Measurements from ENCODE around the gene PTPRN2. TPM values are rescaled to one million over a fixed set of nuclear protein-coding genes. Genes with fewer than 3 reads are reported as not detected.
"Not testable (repeated sequence)": the region's sequence is repeated elsewhere in the genome, so short reads cannot be mapped to it uniquely, and the experiment has no call there.

PTPRN2 gene
- total and polyA plus RNA-seq, 2 donors (not counting 1 experiment from before 2014, with no cell fraction given): 0.54 to 1.2 TPM

DNA sequence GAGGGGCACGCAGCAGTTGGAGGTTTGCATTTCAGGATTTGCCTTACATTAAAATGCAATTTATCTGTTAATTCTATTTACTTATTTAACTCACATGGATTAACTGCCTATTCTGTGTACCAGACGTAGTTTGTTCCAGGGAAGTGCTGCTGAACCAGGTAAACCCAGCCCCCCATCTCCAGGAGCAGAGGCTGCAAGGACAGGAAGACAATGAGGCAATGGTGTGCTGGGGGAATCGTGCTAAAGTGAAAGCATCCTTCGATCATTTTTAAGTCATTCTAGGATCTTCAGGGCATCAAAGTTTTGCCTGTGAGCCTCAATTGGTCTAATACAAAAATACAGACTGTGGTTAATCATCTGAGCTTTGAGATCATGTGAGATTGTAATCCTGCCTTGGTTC lies 1084.4 kb downstream of the PTPRN2 start:
- Histone ChIP-seq H3K9me3 (ENCODE audit: control insufficient read depth, insufficient read depth, low read depth, low read length) (no peaks in the 10 kb centered on the region), H3K27ac (ENCODE audit: insufficient read depth, low read length) (no peak overlapping the region), H3K79me2 (ENCODE audit: control insufficient read depth, insufficient read depth, low read length) (no peaks in the 10 kb centered on the region), H3K4me3 (replicated peaks in 1 of 4; ENCODE audit: control extremely low read depth in 1 of 4, insufficient read depth in 1 of 4, low read depth in 3 of 4, low read length in 4 of 4) (no peak overlapping the region), H3K27me3 (ENCODE audit: control insufficient read depth, insufficient read depth, low read length) (no peaks in the 10 kb centered on the region), H3K9ac (ENCODE audit: insufficient read depth, low read length) (no peak overlapping the region), H2AFZ (ENCODE audit: low read length) (no peak overlapping the region), H3K36me3 (ENCODE audit: control insufficient read depth, insufficient read depth, low read length) (no peaks in the 10 kb centered on the region), H4K20me1 (ENCODE audit: control insufficient read depth, extremely low read depth, insufficient read depth, low read length) (no peaks in the 10 kb centered on the region), H3K4me1 (ENCODE audit: control insufficient read depth, extremely low read depth, insufficient read depth, low read length) (no peaks in the 10 kb centered on the region), H3K4me2 (ENCODE audit: extremely low read depth, insufficient read depth, low read length) (no peak overlapping the region)
- DNase-seq (ENCODE audit: low read depth in 2 of 2): no peak
- no peak for TF ChIP-seq EZH2 (IDR thresholded peaks at IDR 0.05; ENCODE audit: low read length, missing control alignments)
- TF ChIP-seq, protein P1, sequence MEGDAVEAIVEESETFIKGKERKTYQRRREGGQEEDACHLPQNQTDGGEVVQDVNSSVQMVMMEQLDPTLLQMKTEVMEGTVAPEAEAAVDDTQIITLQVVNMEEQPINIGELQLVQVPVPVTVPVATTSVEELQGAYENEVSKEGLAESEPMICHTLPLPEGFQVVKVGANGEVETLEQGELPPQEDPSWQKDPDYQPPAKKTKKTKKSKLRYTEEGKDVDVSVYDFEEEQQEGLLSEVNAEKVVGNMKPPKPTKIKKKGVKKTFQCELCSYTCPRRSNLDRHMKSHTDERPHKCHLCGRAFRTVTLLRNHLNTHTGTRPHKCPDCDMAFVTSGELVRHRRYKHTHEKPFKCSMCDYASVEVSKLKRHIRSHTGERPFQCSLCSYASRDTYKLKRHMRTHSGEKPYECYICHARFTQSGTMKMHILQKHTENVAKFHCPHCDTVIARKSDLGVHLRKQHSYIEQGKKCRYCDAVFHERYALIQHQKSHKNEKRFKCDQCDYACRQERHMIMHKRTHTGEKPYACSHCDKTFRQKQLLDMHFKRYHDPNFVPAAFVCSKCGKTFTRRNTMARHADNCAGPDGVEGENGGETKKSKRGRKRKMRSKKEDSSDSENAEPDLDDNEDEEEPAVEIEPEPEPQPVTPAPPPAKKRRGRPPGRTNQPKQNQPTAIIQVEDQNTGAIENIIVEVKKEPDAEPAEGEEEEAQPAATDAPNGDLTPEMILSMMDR (conservative IDR thresholded peaks at IDR 0.05 in 1 of 2, IDR thresholded peaks at IDR 0.05 in 1 of 2; ENCODE audit: low read depth in 1 of 2, low read length in 2 of 2): no peak

DNA sequence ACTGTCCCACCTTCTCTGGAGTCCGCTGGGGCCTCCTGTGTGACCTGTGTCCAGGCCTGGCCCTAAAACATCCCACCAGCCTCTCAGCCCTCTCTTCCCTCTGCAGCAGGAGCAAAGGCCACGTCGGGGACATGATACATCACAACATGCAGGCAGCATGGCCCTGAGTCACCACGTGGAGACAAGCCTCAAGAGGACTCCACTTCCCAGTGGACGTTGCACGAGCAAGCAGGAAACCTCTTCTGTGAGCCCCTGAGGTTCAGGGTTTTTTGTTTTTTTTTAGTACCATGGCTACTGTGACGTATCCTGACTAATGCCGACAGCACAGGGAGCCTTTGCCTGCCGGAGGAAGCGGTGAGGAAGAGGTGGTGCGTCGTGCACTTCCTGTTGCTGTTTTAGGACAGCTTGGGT lies 1084.9 kb downstream of the PTPRN2 start:
- Histone ChIP-seq H3K9ac (ENCODE audit: insufficient read depth, low read length) (no peak overlapping the region), H3K27ac (ENCODE audit: insufficient read depth, low read length) (no peak overlapping the region), H3K27me3 (ENCODE audit: control insufficient read depth, insufficient read depth, low read length) (no peaks in the 10 kb centered on the region), H2AFZ (ENCODE audit: low read length) (no peak overlapping the region), H3K36me3 (ENCODE audit: control insufficient read depth, insufficient read depth, low read length) (no peaks in the 10 kb centered on the region), H4K20me1 (ENCODE audit: control insufficient read depth, extremely low read depth, insufficient read depth, low read length) (no peaks in the 10 kb centered on the region), H3K4me1 (ENCODE audit: control insufficient read depth, extremely low read depth, insufficient read depth, low read length) (no peaks in the 10 kb centered on the region), H3K4me2 (ENCODE audit: extremely low read depth, insufficient read depth, low read length) (no peak overlapping the region), H3K4me3 (replicated peaks in 1 of 4; ENCODE audit: control extremely low read depth in 1 of 4, insufficient read depth in 1 of 4, low read depth in 3 of 4, low read length in 4 of 4) (no peak overlapping the region), H3K9me3 (ENCODE audit: control insufficient read depth, insufficient read depth, low read depth, low read length) (no peaks in the 10 kb centered on the region), H3K79me2 (ENCODE audit: control insufficient read depth, insufficient read depth, low read length) (no peaks in the 10 kb centered on the region)
- TF ChIP-seq EZH2 (IDR thresholded peaks at IDR 0.05; ENCODE audit: low read length, missing control alignments): no peak
- TF ChIP-seq, protein P1 (conservative IDR thresholded peaks at IDR 0.05 in 1 of 2, IDR thresholded peaks at IDR 0.05 in 1 of 2; ENCODE audit: low read depth in 1 of 2, low read length in 2 of 2): no peak
- peak in 1 of 2 donors; percentile 11 for DNase-seq (ENCODE audit: low read depth in 2 of 2)

DNA sequence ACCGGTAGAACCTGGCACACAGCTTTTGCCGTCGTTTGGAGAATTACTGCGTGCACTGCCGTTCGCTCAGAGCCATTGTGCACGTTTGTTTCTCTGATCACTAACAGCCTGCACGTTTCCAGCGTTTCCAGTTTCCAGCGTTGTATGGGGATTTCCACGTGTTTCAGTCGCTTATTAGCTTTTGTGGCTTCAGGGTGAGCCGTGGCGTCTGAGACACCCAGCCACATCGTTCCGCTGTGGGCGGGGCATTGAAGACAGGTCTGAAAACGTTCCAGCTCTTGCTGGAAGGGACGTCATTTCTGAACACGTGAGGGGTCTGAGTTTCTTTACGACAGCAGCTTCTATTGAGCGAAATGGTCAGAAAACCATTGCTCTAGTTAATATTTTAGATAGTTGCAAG lies 1086.0 kb downstream of the PTPRN2 start:
- H3K79me2 ChIP-seq (ENCODE audit: control insufficient read depth, insufficient read depth, low read length): no peaks in the 10 kb centered on the region
- no peaks in the 10 kb centered on the region for H3K4me1 ChIP-seq (ENCODE audit: control insufficient read depth, extremely low read depth, insufficient read depth, low read length)
- no peak overlapping the region for H3K4me3 ChIP-seq (replicated peaks in 1 of 4; ENCODE audit: control extremely low read depth in 1 of 4, insufficient read depth in 1 of 4, low read depth in 3 of 4, low read length in 4 of 4)
- no peak overlapping the region for H3K27ac ChIP-seq (ENCODE audit: insufficient read depth, low read length)
- H3K9me3 ChIP-seq (ENCODE audit: control insufficient read depth, insufficient read depth, low read depth, low read length): no peaks in the 10 kb centered on the region
- H4K20me1 ChIP-seq (ENCODE audit: control insufficient read depth, extremely low read depth, insufficient read depth, low read length): no peaks in the 10 kb centered on the region
- no peak for TF ChIP-seq EZH2 (IDR thresholded peaks at IDR 0.05; ENCODE audit: low read length, missing control alignments)
- TF ChIP-seq, protein P1 (conservative IDR thresholded peaks at IDR 0.05 in 1 of 2, IDR thresholded peaks at IDR 0.05 in 1 of 2; ENCODE audit: low read depth in 1 of 2, low read length in 2 of 2): no peak
- H3K36me3 ChIP-seq (ENCODE audit: control insufficient read depth, insufficient read depth, low read length): no peaks in the 10 kb centered on the region
- H2AFZ ChIP-seq (ENCODE audit: low read length): no peak overlapping the region
- DNase-seq (ENCODE audit: low read depth in 2 of 2): no peak
- H3K27me3 ChIP-seq (ENCODE audit: control insufficient read depth, insufficient read depth, low read length): no peaks in the 10 kb centered on the region
- H3K4me2 ChIP-seq (ENCODE audit: extremely low read depth, insufficient read depth, low read length): no peak overlapping the region
- no peak overlapping the region for H3K9ac ChIP-seq (ENCODE audit: insufficient read depth, low read length)

DNA sequence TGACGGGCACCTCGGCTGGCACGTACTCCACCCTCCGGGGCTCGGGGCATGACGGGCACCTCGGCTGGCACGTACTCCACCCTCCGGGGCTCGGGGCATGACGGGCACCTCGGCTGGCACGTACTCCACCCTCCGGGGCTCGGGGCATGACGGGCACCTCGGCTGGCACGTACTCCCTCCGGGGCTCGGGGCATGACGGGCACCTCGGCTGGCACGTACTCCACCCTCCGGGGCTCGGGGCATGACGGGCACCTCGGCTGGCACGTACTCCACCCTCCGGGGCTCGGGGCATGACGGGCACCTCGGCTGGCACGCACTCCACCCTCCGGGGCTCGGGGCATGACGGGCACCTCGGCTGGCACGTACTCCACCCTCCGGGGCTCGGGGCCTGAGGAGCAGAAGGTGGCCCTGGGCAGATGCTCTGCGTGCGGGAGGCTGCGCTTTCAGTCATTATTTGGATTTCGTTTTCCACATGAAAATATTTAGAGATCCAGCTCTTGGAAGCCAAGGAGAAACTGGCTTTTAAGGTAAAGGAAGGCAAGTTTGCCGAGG lies 1086.6 kb downstream of the PTPRN2 start:
- H3K4me1 ChIP-seq (ENCODE audit: control insufficient read depth, extremely low read depth, insufficient read depth, low read length); H3K27ac ChIP-seq (ENCODE audit: insufficient read depth, low read length); H2AFZ ChIP-seq (ENCODE audit: low read length); H3K79me2 ChIP-seq (ENCODE audit: control insufficient read depth, insufficient read depth, low read length); H4K20me1 ChIP-seq (ENCODE audit: control insufficient read depth, extremely low read depth, insufficient read depth, low read length); H3K9me3 ChIP-seq (ENCODE audit: control insufficient read depth, insufficient read depth, low read depth, low read length); H3K27me3 ChIP-seq (ENCODE audit: control insufficient read depth, insufficient read depth, low read length); DNase-seq (ENCODE audit: low read depth in 2 of 2); H3K9ac ChIP-seq (ENCODE audit: insufficient read depth, low read length); H3K4me2 ChIP-seq (ENCODE audit: extremely low read depth, insufficient read depth, low read length); H3K4me3 ChIP-seq (replicated peaks in 1 of 4; ENCODE audit: control extremely low read depth in 1 of 4, insufficient read depth in 1 of 4, low read depth in 3 of 4, low read length in 4 of 4); H3K36me3 ChIP-seq (ENCODE audit: control insufficient read depth, insufficient read depth, low read length): not testable (repeated sequence)

Measured in fibroblast of lung (primary cell).